Adrenal gland (tissue), 12 donors: Measurements from ENCODE around the gene TBRG4. TPM values are rescaled to one million over a fixed set of nuclear protein-coding genes. Genes with fewer than 3 reads are reported as not detected.

Experiments
- DNase-seq, 7 donors: peaks; one replicate each; pipeline ENCODE4 v3.0.0-alpha.2; 2019 to 2020
- H3K27ac ChIP-seq, 5 donors: fragments of 200-600 bp; sonication (generic) in 4 of 5; 1 replicate in 3 of 5; 2 replicates in 2 of 5; pipeline versions ENCODE4 v1.5.1 to v1.8.0; 2016 to 2020; ENCODE audit warnings: mild to moderate bottlenecking in 1 of 5
- H3K27me3 ChIP-seq: fragments of 200-600 bp; 2 replicates; pipeline ENCODE4 v1.8.0; 2021
- H3K36me3 ChIP-seq, 2 donors: fragments of 200-600 bp; replicated peaks in 1 of 2; 1 replicate in 1 of 2; 2 replicates in 1 of 2; pipeline versions ENCODE4 v1.5.1 to v1.8.0; 2018 to 2022
- H3K4me1 ChIP-seq, 2 donors: fragments of 200-600 bp; replicated peaks in 1 of 2; 1 replicate in 1 of 2; 2 replicates in 1 of 2; pipeline versions ENCODE4 v1.5.1 to v1.8.0; 2018 to 2021
- H3K4me3 ChIP-seq, 4 donors: fragments of 200-600 bp; sonication (generic) in 3 of 4; one replicate each; pipeline ENCODE4 v1.5.1; 2016 to 2018
- H3K9me3 ChIP-seq, 3 donors: fragments of 200-600 bp; sonication (generic) in 1 of 3; replicated peaks in 1 of 3; 1 replicate in 2 of 3; 2 replicates in 1 of 3; pipeline versions ENCODE4 v1.5.1 to v1.8.0; 2016 to 2021
- POLR2A ChIP-seq, 2 donors: fragments of 450-650 bp; IDR thresholded peaks; one replicate each; pipeline ENCODE4 v1.6.1; 2017; ENCODE audit warnings: antibody characterized with exemption in 2 of 2, mild to moderate bottlenecking in 2 of 2, moderate library complexity in 1 of 2
- WGBS, 4 donors: extraction: QIAGEN DNeasy Blood & Tissue Kit in 2 of 4; methylation state at CpG; one replicate each; pipeline versions ENCODE4 v1.1.5 to v1.1.7; 2013 to 2017; 5-methylcytosine and 5-hydroxymethylcytosine counted together
- intact Hi-C, 2 donors: fragments of 100-400 bp; cut with DNase I; formaldehyde crosslinking; loops; one replicate each; pipeline versions ENCODE4 v1.14.1 to v1.15.0; 2022 to 2023
- polyA plus RNA-seq, 3 donors: library from polyadenylated mRNA; stranded (reverse); fragments of 200-250 nt in 2 of 3; fragments of 350-450 nt in 1 of 3; fragmentation: Illumina TruSeq in 1 of 3; extraction: RNeasy Lipid Tissue Mini Kit (QIAGEN cat#74804) in 1 of 3; gene quantifications; one replicate each; pipeline ENCODE4 v1.2.3, GENCODE V29; 2013 to 2014
- total RNA-seq, 9 donors: library from RNA; depleted of rRNA in 4 of 9; stranded (reverse); fragments of >200 nt in 4 of 9; fragments of 120-200 nt in 1 of 9; fragmentation: NEBNext Ultra II Directional in 1 of 9; extraction: Animal tissue kit (Norgen Biotek cat#: 25700) in 1 of 9; gene quantifications; one replicate each; pipeline versions ENCODE4 v1.1.0 to v1.2.4, GENCODE V29; 2013 to 2023
- TF ChIP-seq, protein P1 (sequence below), 6 experiments: fragments of 450-650 bp in 4 of 6; fragments of 200-600 bp in 2 of 6; sonication (generic) in 1 of 6; IDR thresholded peaks; 1 replicate in 5 of 6; 2 replicates in 1 of 6; pipeline versions ENCODE4 v1.5.1 to v1.8.0; 2016 to 2021; ENCODE audit warnings: antibody characterized with exemption in 6 of 6, mild to moderate bottlenecking in 2 of 6, moderate library complexity in 1 of 6
- donor health status: healthy with polysubstance abuse.
- donor health status: Bipolar disorder and iron deficiency.
- donor health status: DM: yes; HTN: yes; CAD: no.
- donor health status: DM: no; HTN: no; CAD: no.
- donor health status: DM: no; HTN: no; CAD: no.
- donor health status: DM: yes; HTN: yes; CAD: no.

The TBRG4 gene
- total and polyA plus RNA-seq, 12 donors, result 41.4 to 85.8 (median 58.0) TPM

DNA sequence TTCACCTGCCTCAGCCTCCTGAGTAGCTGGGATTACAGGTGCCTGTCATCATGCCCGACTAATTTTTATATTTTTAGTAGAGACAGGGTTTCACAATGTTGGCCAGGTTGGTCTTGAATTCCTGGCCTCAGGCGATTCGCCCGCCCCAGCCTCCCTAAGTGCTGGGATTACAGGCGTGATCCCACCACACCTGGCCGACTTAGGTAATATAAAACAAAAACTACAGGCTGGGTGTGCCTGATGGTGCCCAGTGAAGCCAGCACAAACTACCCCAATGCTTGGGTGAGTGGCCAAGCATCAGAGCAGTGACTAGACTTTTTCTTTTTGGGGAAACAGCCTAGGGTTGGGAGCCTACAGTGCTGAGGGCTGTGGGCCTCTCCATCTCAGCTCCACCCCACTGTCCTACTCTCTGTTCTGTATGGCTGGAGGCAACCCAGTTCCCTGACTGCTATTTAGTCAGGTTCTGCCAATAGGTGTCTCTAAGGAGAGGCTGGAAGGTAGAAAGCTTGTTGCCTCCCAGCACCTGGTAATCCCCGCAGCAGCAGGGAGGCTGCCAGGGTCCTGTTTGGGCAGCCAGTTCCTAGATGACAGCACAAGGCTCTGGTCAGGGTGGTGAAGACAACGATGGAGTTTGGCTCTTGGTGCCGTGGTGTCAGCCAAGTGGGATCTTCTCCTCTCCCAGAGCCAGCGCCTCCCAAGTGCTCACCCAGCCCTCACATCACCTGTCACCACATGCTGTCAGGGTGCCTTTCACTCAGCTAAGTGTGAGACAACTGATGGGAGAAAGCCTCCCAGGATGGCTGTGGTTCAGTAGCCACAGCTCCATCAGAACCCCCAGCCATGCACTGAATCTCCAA lies 12.3 kb downstream of the TBRG4 start:
- DNase-seq, result peak in 2 of 7 donors; percentile 12 to 37
- H3K27ac ChIP-seq, result no peak overlapping the region
- H3K9me3 ChIP-seq, result no peaks in the 10 kb centered on the region
- TF ChIP-seq POLR2A (IDR thresholded peaks at IDR 0.05), result no peak
- TF ChIP-seq, protein P1, sequence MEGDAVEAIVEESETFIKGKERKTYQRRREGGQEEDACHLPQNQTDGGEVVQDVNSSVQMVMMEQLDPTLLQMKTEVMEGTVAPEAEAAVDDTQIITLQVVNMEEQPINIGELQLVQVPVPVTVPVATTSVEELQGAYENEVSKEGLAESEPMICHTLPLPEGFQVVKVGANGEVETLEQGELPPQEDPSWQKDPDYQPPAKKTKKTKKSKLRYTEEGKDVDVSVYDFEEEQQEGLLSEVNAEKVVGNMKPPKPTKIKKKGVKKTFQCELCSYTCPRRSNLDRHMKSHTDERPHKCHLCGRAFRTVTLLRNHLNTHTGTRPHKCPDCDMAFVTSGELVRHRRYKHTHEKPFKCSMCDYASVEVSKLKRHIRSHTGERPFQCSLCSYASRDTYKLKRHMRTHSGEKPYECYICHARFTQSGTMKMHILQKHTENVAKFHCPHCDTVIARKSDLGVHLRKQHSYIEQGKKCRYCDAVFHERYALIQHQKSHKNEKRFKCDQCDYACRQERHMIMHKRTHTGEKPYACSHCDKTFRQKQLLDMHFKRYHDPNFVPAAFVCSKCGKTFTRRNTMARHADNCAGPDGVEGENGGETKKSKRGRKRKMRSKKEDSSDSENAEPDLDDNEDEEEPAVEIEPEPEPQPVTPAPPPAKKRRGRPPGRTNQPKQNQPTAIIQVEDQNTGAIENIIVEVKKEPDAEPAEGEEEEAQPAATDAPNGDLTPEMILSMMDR (IDR thresholded peaks at IDR 0.05), result no peak
- WGBS, 4 donors, result 82 to 90% (median 88%) methylated on average over 10 of the region's 10 CpGs
- no peak overlapping the region for H3K4me3 ChIP-seq
- H3K4me1 ChIP-seq, result no peaks in the 10 kb centered on the region
- peaks cover 0 to 54% of the 10 kb centered on the region in 2 donors for H3K36me3 ChIP-seq
- intact Hi-C loops, result no loop called here
- no peaks in the 10 kb centered on the region for H3K27me3 ChIP-seq

DNA sequence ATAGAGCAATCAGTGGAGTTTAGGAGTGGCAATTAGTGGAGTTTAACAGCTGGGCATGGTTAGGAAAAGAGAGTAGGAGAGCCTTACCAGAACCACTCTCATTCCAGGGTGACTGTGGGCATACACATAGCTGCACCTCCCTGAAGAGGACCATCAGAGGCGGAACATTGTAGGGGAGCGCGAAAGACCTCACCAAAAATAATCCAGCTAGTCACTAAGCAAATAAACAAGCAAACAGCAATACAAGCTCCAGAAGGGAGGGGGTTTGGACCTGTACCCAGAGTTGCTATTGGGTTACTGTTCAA lies 18.6 kb downstream of the TBRG4 start:
- peaks cover 0 to 8% of the 10 kb centered on the region in 2 donors for H3K4me1 ChIP-seq
- H3K27me3 ChIP-seq, result no peaks in the 10 kb centered on the region
- intact Hi-C loops, result no loop called here
- no peak for DNase-seq
- no peak overlapping the region for H3K4me3 ChIP-seq
- H3K9me3 ChIP-seq, result no peaks in the 10 kb centered on the region
- 79 to 85% (median 83%) methylated on average over 2 to 3 of the region's 3 CpGs for WGBS, 4 donors
- H3K36me3 ChIP-seq, result no peaks in the 10 kb centered on the region
- H3K27ac ChIP-seq, result no peak overlapping the region
- no peak for TF ChIP-seq POLR2A (IDR thresholded peaks at IDR 0.05)
- TF ChIP-seq, protein P1 (IDR thresholded peaks at IDR 0.05), result no peak

DNA sequence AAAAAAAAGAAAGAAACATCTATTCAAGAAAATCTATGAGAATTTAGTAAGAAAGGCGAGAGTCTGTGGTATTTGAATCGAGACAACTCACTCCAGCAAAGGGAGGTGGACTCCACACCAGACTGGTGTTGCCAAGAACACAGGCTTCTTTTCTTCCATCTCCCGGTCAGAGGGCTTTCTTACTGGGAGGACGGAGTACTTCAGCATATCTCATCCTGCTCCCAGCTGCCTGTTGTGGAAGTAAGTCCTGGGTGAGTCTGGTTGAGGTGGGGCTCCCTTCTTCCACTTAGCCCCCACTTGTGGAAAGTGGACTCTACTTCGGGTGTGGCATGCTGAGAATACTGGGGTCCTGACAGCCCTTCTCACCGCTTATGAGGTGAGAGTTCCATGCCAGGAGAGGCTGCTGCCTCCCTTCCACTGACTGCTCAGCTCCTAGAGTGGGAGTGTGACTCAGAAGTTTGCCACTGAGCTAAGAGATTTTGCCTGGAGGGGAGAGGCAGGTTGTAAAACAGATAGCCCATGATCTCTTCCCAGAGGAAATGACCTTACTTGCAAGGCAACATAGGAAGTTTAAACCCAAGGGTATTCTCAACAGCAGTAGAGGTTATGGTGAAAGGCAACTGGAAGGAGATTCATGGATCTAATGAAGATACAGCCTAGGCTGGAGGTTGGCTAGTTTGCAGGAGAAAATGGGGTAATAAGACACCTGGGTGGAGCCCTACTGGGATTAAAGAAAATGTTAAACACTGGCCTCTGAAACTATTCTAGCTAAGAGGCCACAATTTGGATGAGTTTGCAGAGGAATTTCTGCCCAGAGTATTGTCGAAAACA lies 19.2 kb downstream of the TBRG4 start:
- Histone ChIP-seq H3K27ac (no peak overlapping the region), H3K36me3 (no peaks in the 10 kb centered on the region), H3K4me1 (peaks cover 0 to 8% of the 10 kb centered on the region in 2 donors), H3K4me3 (no peak overlapping the region), H3K9me3 (no peaks in the 10 kb centered on the region), H3K27me3 (no peaks in the 10 kb centered on the region)
- intact Hi-C loops, result no loop called here
- DNase-seq, result no peak
- TF ChIP-seq POLR2A (IDR thresholded peaks at IDR 0.05), result no peak
- TF ChIP-seq, protein P1 (IDR thresholded peaks at IDR 0.05), result no peak
- 60 to 71% (median 66%) methylated on average over 6 to 7 of the region's 7 CpGs for WGBS, 4 donors

DNA sequence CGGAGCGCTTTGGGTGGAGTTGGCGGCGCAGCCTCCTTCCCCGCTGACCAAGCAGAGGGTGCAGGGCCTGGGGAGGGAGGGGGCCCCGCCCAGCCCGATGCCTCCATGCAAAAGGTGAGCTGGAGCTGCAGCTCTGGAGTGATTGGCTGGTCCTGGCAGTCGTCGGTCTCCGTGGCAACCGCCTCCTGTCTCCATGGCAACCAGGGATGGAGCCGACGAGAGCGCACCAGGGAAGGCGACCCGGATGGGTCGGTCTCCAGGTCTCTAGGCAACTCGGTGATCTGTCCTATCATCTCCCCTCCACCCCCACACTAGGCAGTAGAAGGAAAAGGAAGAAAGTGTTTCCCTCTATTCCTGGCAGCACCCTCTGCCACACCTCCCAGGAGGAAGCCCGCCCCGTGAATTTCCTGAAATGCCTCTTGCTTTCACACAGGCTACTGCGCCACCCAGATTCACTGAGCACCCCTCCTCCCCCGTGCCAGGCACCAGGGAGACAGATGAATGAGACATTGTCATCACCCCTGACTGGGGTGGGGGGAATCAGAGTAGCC lies 22.1 kb downstream of the TBRG4 start:
- Histone ChIP-seq H3K27ac (peak overlapping the region in 1 of 5 donors; percentile 71), H3K4me1 (peaks cover 0 to 8% of the 10 kb centered on the region in 2 donors), H3K9me3 (no peaks in the 10 kb centered on the region), H3K36me3 (no peaks in the 10 kb centered on the region), H3K27me3 (no peaks in the 10 kb centered on the region), H3K4me3 (peak overlapping the region in 2 of 4 donors; percentile 12 to 69)
- peak in 6 of 7 donors; percentile 50 to 96 (median 64) for DNase-seq
- TF ChIP-seq, protein P1 (IDR thresholded peaks at IDR 0.05), result no peak
- TF ChIP-seq POLR2A (IDR thresholded peaks at IDR 0.05), result no peak
- intact Hi-C loops, result no loop called here
- WGBS, 4 donors, result 0 to 8% (median 3%) methylated on average over 5 to 22 of the region's 22 CpGs
